ENCODE measurements around the gene DERL3. TPM values are rescaled to one million over a fixed set of nuclear protein-coding genes. Genes with fewer than 3 reads are reported as not detected.

DERL3 gene
- total and polyA plus RNA-seq, 2 experiments from 2014 or later, result 13.6 to 19.5 TPM

DNA sequence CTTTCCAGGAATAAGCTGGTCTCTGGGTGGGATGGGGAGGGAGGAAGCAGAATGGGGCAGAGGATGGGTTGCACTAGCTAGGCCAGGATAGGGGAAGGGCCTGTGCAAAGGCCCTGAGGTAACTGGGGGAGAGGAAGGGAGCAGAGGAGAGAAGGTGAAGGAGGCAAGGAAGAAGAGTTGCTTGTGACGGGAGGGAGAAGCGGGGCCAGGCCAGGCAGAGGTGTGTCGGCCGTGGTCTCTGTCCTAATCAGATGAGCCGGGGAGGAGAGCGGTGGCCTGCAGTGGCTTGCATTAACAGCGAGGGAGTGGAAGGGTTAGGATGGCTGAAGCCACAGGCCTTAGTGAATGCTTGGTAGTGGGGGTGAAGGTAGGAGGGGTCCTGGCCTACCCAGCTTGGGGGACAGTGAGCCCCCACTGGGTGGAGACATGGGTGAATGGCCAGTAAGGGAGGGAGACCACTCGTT is 6.0 kb upstream of the DERL3 start (continued):
- TF ChIP-seq, protein P1, sequence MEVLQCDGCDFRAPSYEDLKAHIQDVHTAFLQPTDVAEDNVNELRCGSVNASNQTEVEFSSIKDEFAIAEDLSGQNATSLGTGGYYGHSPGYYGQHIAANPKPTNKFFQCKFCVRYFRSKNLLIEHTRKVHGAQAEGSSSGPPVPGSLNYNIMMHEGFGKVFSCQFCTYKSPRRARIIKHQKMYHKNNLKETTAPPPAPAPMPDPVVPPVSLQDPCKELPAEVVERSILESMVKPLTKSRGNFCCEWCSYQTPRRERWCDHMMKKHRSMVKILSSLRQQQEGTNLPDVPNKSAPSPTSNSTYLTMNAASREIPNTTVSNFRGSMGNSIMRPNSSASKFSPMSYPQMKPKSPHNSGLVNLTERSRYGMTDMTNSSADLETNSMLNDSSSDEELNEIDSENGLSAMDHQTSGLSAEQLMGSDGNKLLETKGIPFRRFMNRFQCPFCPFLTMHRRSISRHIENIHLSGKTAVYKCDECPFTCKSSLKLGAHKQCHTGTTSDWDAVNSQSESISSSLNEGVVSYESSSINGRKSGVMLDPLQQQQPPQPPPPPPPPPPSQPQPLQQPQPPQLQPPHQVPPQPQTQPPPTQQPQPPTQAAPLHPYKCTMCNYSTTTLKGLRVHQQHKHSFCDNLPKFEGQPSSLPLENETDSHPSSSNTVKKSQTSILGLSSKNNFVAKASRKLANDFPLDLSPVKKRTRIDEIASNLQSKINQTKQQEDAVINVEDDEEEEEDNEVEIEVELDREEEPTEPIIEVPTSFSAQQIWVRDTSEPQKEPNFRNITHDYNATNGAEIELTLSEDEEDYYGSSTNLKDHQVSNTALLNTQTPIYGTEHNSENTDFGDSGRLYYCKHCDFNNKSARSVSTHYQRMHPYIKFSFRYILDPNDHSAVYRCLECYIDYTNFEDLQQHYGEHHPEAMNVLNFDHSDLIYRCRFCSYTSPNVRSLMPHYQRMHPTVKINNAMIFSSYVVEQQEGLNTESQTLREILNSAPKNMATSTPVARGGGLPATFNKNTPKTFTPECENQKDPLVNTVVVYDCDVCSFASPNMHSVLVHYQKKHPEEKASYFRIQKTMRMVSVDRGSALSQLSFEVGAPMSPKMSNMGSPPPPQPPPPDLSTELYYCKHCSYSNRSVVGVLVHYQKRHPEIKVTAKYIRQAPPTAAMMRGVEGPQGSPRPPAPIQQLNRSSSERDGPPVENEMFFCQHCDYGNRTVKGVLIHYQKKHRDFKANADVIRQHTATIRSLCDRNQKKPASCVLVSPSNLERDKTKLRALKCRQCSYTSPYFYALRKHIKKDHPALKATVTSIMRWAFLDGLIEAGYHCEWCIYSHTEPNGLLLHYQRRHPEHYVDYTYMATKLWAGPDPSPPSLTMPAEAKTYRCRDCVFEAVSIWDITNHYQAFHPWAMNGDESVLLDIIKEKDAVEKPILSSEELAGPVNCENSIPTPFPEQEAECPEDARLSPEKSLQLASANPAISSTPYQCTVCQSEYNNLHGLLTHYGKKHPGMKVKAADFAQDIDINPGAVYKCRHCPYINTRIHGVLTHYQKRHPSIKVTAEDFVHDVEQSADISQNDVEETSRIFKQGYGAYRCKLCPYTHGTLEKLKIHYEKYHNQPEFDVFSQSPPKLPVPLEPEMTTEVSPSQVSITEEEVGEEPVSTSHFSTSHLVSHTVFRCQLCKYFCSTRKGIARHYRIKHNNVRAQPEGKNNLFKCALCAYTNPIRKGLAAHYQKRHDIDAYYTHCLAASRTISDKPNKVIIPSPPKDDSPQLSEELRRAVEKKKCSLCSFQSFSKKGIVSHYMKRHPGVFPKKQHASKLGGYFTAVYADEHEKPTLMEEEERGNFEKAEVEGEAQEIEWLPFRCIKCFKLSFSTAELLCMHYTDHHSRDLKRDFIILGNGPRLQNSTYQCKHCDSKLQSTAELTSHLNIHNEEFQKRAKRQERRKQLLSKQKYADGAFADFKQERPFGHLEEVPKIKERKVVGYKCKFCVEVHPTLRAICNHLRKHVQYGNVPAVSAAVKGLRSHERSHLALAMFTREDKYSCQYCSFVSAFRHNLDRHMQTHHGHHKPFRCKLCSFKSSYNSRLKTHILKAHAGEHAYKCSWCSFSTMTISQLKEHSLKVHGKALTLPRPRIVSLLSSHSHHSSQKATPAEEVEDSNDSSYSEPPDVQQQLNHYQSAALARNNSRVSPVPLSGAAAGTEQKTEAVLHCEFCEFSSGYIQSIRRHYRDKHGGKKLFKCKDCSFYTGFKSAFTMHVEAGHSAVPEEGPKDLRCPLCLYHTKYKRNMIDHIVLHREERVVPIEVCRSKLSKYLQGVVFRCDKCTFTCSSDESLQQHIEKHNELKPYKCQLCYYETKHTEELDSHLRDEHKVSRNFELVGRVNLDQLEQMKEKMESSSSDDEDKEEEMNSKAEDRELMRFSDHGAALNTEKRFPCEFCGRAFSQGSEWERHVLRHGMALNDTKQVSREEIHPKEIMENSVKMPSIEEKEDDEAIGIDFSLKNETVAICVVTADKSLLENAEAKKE (CRISPR knock-in tag; IDR thresholded peaks at IDR 0.05), result no peak
- no peak for TF ChIP-seq JUNB (IDR thresholded peaks at IDR 0.05; ENCODE audit: unreplicated experiment)
- no peak for TF ChIP-seq POLR2AphosphoS5 (IDR thresholded peaks at IDR 0.05; ENCODE audit: low read depth)
- no peak for TF ChIP-seq ZNF114 (CRISPR knock-in tag; IDR thresholded peaks at IDR 0.05)
- TF ChIP-seq ZNF331 (CRISPR knock-in tag; IDR thresholded peaks at IDR 0.05; ENCODE audit: low read depth), result no peak
- TF ChIP-seq, protein P2, sequence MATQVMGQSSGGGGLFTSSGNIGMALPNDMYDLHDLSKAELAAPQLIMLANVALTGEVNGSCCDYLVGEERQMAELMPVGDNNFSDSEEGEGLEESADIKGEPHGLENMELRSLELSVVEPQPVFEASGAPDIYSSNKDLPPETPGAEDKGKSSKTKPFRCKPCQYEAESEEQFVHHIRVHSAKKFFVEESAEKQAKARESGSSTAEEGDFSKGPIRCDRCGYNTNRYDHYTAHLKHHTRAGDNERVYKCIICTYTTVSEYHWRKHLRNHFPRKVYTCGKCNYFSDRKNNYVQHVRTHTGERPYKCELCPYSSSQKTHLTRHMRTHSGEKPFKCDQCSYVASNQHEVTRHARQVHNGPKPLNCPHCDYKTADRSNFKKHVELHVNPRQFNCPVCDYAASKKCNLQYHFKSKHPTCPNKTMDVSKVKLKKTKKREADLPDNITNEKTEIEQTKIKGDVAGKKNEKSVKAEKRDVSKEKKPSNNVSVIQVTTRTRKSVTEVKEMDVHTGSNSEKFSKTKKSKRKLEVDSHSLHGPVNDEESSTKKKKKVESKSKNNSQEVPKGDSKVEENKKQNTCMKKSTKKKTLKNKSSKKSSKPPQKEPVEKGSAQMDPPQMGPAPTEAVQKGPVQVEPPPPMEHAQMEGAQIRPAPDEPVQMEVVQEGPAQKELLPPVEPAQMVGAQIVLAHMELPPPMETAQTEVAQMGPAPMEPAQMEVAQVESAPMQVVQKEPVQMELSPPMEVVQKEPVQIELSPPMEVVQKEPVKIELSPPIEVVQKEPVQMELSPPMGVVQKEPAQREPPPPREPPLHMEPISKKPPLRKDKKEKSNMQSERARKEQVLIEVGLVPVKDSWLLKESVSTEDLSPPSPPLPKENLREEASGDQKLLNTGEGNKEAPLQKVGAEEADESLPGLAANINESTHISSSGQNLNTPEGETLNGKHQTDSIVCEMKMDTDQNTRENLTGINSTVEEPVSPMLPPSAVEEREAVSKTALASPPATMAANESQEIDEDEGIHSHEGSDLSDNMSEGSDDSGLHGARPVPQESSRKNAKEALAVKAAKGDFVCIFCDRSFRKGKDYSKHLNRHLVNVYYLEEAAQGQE (IDR thresholded peaks at IDR 0.05; ENCODE audit: unreplicated experiment), result no peak
- TF ChIP-seq NANOG (IDR thresholded peaks at IDR 0.05; ENCODE audit: borderline replicate concordance), result no peak

All from GM23338 (cell line).